ENCODE measurements around the gene WDR5.

WDR5 gene

DNA sequence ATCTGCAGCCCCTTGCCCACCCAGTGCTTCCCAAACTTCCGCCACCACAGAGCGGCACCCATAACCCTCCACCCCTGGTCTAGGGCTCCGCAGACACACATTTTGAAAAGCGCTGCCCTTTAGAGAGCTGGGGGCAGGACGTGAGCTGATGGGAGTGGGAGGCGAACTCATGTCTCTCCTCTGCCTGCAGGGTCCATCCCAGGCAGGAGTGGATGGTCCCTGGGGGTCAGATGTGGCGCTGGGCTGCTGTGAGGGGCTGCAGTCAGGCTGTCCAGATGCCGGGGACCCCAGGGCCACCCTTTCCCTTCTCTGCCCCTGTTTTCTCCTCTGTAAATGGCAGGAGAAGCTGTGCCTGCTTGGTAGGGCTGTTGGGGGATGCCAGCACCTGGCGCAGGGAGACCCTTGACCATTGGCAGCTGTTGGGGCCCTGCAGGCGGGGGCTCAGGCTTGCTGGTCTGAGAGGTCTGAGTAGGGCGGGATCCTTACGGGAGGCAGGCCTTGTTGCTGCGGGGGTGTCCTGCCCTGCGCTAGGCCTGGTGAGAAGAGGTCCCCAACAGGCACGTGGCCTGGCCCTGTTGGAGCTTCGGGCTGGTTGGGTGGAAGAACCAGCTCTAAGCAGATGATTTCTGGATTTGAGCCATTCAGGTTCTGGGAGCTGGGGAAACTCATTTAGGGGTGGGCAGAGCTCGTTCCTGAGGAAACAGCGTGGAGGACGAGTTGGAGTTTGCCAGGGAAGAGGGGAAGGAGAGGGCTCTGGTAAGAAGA is 38.8 kb downstream of the WDR5 start:
- DNase-seq = no peak

DNA sequence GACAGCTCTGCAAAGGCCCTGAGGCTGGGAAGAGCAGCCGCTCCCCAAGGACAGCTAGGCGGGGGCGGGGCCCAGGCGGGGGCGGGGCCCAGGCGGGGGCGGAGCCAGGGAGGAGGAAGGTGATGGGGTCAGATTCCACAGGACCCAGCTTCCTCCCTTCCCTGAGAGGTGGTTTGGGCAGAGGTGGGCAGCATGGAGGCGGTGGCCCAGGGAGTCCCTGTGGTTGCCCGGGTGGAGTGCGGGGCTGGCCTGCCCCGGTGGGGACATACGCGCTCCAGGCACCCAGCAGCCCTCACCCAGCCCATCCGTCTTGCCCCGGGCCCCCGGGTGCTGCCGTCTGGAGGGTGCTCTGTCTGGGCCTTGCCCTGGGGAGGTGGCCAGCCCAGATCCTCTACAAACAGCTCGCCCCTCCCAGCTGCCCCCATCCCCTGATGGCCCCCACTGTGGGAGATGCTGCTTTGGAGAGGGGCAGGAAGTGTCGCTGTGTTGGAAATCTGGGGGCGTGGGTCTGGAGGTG is 39.5 kb downstream of the WDR5 start:
- DNase-seq = no peak

DNA sequence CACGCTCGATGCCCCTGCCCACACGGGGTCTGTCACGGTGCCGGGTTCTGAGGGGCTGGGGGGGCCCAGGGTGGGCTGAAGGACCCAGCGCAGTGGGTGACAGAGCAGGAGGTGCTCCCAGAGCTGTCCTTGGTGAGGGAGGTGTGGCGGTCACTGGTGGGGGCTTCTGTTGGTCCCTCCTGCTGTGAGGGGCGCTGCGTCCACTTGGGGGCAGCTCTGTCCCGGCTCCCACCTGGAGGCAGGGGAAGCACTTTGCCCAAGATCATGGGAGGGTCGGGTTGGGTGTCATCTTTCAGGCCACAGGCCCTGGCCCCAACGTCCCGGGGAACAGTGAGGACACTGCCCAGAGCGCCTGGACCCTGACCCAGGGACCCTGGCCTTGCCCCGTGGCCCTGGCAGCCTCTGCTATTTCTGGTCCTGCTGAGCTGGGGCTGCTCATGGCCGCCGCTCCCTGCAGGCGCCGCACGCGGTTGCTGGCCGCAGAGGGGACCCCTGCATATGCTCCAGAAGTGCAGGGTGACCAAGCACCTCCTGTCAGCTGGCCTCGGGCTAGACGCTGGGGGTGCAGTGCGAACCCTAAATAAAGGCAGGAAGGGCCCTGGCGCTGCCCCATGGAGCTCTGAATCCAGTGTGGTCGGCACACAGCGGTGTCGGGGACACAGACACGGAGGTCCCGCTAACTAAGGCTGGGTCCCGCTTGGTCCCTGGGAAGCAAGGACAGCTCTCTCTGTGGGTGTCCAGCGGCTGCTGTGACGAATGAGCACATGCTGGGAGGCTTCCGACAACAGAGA is 40.1 kb downstream of the WDR5 start:
- no peak for DNase-seq

DNA sequence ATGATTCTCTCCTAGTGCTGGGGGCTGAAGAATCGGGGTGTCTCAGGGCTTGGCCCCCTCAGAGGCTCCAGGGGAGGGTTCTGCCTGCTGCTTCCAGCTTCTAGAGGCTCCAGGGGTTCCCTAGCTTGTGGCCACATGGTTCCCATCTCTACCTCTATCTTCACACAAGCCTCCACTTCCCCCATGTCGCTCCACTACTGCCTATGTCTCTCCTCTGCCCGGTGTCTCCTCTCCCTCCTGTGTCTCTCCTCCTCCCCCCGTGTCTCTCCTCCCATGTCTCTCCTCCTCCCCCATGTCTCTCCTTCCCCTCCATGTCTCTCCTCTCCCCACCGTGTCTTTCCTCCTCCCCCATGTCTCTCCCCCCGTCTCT is 40.7 kb downstream of the WDR5 start:
- no peak for DNase-seq

DNA sequence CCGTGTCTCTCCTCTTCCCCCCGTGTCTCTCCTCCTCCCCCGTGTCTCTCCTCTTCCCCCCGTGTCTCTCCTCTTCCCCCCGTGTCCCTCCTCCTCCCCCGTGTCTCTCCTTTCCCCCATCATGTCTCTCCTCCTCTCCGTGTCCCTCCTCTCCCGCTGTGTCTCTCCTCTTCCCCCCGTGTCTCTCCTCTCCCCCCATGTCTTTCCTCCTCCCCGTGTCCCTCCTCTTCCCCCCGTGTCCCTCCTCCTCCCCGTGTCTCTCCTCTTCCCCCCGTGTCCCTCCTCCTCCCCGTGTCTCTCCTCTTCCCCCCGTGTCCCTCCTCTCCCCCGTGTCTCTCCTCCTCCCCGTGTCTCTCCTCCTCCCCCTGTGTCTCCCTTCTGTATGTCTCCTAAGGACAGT is 41.3 kb downstream of the WDR5 start:
- no peak for DNase-seq

DNA sequence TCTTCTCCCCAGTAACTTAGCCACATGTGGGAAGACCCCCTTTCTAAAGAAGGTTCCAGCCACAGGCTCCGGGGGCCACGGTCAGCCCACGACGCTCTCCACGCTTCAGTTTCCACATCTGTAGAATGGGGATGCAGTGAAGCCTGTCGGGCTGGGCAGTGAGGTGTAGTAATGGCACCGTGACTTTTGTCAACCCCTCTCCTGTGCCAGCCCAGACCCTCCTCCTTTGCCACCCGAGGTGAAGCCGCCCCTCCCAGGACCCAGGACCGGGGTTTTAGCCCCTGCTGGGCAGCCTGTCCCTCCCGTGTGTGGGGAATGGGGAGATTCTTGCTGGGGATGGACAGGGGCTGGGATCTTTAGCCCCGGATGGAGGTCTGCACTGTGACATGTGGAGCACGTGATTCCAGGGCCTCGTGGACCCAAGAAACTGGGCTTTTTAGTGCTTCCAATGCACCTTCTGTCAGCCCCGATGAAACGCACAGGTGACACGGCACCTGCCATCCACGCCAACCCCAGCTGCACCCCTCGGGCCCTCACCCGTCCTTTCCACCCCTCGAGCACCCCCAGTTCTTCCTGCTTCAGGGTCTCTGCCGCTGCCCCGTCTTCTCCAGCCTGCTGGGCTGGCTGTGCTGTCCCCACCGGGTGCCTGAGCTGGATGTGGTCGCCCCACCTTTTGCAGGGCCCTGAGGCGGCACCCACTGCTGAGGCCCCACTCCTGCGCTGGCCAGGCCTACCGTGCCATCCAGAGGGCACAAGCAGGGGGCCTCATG is 41.9 kb downstream of the WDR5 start:
- DNase-seq = no peak

DNA sequence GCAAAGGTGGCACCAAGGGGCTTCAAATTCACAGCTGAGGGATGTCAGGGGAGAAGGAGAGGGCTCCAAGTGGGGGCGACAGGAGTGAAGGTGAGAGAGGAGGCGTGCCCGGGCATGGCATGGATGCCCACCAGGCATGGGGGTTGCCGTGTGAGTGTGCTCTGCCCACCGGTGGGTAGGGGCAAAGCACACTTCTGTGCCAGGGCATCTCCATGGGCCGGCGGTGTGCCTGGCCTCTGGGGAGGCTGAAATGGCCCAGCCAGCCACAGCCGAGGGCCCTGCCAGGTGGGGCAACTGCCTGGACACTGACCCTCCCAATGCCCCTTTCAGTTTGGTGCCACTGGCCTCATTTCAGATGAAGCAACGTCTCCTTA is 42.5 kb downstream of the WDR5 start:
- DNase-seq = no peak

DNA sequence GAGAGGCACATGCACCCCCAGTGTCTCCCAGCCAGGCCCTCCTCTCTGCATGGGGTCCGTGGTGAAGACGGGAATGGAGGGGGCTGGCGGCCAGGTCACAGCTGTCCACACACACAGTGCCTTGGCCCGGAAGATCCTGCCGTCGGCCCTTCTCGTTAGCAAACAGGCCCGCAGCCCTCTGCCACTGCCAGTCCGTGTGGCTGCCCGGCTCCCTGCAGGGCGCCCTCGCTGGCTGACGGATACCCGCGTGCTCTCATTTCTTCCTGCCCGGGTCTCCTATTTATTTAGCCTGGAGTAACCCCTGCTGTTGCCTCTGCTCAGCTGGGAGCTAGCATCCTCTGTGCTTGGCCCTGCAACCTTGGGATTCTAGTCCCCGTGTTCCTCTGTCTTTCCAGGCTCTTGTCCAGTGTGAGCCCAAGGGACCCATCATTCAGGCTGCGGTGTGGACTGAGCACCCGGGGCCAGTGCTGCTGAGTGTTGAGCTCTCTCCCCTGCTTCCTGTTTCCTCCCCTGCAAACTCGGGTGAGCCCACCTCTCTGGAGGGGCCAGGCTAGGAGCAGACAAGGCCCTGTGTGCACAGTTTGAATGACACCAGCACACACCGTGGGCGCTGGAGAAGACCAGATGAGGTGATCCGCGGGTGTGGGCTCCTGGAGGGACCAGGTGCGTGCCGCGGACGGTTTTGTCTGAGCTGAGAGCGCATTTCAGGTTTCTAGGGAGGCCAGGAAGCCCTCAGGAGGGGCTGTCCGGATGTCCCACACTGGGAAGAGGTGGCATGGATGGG is 43.1 kb downstream of the WDR5 start:
- DNase-seq = no peak

DNA sequence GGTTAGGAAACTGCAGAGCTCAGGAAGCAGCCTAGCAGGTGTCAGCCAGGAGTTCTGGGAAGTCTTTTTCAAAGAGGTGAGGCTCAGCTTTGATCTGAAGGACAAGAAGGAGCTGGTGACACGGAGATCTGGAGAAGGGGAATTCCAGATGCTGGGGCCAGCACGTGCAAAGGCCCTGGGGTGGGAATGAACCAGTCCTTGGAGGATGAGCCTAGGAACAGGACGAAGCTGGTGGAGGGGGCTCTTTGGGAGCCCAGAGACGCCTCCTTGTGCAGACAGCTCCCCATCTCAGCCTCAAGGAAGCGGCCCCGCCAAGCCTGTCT is 43.7 kb downstream of the WDR5 start:
- no peak for DNase-seq

DNA sequence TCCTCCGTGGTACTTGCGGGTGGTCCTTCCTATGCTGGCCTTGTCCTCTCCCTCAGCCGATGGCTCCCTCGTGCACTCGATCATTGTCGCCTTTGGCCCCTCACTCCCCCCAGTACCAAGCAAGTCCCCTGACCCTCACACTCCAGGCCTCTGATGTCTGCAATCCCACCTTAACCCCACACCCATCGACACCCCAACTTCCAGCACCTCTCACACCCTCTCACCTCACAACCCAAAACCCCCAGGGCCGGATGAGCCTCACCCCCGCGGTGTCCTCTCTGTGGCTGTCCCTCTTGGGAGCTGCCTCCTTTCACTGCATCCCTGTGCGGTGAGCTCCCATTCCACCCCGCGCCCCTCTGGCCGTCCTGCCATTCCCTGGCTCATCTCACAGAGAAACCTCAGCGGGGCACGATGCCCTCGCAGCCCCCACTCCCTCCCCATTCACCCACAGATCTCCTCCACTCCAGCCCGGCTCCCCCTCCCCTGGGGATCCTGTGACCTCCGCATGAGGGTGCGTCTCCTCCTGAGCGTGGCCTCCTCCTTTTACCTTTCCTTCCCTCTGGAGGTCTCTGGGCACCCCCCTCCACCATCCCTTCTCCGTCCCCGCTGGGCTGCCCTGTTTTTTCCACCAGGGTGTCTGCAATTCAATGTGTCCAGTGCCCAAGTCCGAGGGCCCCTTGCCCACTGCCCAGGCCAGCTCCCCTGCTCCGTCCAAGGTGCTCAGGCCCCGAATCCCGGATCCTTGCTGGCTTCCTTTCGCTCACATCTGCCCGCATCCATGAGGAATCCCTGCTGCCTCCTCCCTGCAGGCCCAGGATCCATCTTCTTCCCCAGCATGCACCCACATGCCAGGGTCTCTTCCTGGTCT is 44.3 kb downstream of the WDR5 start:
- no peak for DNase-seq

DNA sequence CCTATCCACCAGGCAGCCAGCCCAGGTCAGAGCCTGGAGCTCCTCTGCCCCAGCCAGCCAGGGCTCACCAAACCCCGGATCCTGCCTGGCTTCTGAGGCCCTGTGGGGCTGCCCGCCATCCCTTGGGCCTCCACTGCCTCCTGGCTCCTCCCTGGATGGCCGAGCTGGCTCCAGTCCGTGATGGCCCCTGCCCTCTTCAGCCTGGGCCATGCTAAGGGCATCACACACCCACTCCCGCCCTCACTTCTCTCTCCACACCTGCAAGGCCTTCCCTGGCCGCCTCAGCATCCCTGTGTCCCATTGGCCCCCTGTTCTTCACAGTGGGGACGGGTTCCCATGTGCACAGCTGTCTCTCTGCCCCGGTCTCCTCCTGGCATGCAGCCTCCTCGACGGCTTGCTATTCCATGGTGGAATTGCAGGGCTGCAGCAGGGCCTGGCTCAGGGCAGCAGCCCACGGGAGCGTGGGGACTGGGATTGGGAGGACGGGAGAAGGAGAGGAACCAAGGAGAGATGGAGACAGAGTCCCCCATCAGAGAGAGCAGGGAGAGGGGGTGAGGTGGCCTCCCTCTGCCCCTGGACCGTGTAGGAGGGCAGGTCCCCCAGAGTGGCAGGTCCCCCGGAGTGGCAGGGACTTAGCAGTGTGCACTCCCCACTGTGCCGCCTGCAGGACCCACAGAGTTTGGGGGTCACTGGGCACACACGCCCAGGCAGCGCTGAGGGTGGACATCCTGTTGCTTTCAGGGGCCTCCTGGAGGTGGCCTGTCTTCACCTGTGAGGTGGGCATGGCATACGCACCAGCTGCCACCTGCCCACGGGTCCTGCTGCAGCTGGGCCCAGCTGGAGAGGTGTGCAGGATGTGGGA is 45.1 kb downstream of the WDR5 start:
- no peak for DNase-seq

DNA sequence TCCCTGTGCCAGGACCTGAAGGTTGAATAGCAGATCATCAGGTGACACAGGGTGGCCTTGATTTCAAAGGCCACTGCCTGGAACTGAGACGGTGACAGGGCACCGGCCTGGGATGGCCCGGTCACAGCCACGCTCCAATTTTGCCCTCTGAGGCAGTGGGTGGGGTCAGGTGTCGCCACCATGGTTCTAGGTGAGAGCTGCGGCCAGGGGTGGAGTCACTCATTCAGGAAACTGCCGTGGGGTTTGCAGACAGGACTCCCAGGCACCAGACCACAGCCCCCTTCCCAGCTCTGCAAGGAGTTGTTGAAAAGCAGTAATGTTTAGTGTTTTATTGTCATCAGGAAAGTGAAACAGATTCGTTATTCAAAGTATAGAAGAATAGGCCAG is 45.8 kb downstream of the WDR5 start:
- no peak for DNase-seq

DNA sequence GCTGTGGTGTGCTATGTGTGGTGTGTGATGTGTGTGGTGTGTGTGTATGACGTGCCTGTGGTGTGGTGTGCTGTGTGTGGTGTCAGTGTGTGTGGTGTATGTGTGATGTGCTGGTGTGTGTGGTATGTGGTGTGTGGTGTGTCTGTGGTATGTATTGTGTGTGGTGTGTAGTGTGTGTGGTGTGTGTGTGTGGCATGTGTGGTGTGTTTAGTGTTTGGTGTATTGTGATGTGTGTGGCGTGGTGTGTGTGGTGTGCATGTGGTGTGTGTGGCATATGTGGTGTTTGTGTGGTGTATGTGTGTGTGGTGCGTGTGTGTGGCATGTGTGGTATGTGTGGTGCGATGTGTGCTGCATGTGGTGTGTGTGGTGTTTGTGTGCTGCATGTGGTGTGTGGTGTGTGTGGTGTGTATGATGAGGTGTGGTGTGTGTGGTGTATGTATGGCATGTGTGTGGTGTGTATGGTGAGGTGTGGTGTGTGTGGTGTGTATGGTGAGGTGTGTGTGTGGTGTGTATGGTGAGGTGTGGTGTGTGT is 46.7 kb downstream of the WDR5 start:
- DNase-seq = no peak

DNA sequence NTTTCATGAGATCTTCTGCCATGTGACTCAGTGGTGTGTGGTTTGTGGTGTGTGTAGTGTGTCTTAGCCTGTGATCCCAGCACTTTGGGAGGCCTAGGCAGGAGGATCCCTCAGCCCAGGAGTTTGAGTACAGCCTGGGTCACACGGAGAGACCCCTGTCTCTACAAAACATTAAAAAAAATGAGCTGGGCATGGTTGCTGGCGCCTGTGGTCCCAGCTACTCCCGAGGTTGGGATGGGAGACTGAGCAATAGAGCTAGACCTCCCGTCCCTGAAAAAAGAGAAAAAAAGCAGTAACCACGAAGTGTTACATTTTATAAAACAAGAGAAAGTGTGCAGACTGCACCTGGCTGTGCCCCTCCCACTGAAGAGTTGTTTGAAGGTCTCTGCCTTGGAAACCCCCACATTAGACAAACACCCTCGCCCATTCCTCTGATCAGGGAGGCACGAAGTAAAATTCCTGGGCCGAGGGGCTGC is 49.7 kb downstream of the WDR5 start:
- no peak for DNase-seq

DNA sequence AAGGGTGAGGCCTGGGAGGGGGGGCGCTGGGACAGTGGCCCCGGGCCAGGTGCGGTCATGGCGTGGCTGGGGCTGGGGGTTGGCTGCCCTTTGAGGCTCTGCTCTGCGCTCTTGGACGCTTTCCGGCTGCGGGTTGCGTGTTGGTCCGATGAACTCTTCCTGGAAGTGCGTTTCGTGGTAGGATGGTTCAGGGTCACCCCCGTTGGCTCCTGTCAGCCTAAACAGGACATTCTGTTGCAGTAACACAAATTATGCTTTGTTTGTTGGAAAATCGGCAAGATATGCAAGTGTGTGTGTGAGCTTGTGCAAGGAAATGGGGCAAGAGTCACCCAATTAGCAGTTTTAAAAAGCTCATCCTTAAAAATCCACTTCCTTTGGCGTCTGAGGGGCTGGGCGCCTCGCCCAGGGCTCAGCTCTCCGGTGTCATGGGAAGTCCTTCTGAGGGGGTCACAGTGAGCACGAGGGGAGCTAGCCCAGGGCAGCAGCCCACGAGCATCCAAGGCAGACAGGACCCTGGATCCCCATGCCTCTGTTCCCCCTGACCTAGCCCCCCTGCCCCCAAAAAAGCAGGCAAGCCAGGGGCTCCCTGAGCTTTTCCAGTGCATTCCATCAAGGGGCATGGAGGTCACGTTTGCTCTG is 50.7 kb downstream of the WDR5 start:
- no peak for DNase-seq

DNA sequence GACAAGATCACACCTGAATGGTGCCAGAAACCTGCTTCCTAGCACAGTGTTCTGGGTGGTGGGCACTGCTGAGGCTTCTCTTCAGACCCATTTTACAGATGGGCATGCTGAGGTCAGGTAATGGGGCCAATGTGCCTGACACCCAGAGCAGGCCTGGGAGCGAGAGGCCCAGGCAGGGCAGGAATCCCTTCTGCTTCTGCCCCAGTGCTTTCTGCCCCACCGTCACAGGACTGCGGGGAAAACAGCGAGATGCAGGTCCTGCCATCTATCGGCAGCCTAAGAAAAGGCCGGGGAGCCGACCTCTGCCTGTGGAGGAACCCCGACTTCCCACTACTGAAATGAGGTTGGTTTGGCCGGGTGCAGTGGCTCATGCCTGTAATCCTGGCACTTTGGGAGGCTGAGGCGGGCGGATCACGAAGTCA is 51.2 kb downstream of the WDR5 start:
- DNase-seq = no peak

DNA sequence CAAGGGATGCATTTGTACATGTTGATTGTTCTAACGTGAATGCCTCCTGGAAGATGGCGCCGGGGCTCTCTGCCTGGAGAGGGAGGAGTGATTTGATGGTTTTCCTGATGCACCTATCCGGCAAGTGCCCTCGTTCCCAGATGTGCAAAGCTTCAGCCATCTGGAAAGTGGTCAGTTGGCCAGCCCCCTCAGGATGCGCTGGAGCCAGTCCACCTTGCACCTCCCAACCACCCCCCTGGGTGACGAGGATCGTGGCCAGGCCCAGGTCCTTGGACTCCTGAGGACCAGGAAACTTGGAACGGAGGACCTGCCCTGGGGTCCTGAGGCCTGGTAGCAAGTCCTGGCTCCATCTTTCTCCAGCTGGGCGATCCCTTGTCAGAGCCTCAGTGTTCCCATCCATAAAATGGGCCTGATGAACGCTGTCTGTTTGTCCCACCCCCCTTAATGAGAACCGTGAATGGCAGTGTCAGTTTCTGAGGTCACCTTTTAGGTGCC is 52.1 kb downstream of the WDR5 start:
- no peak for DNase-seq

DNA sequence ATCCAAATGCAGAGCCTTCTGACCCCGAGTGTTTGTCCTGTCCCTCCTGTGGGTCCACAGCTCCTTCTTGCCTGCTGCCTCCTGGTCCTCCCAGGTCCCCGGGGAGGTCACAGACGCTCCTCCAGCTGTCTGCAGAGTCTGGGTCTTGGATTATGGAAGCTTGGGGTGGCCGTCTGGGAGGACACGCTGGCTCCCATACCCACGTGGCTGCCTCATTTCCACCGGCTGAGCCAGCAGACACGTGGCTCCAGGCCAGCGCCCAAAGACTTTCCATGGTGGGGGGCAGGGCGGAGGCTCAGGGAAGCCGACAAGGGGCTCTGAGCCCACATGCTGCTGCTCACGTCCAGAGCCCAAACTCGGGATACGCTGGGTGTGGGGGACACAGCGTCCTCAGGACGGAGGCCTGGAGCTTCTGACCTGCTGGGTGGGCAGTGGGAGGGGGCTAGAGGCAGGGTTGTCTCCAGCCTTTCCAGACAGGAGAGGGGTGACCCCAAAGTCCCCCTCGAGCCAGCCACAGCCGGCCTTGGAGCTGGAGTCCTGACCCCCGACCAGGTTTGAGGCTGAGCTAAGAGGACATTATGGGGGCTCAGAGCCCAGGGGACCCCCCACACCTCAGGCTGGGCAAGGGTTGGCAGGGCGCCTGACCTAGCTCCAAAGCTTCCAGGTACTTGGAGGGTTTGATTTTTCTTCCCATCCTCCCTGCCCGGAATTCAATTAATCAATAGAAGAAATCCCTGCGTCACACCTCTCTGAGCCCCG is 52.7 kb downstream of the WDR5 start:
- no peak for DNase-seq

DNA sequence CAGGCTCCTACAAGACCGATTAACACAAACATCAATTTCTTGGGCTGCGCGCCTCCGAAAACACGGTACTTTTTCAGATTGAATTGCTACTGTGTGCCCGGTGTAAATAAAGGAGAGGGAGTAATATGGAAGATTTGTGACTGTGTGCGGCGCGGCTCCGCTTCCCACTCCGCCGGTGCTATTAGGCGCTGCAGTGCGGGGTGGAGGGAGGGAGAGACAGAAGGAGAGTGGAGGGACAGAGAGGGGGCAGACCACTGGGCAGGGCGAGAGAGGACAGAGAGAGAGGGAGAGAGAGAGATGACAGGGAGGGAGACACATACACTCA is 53.2 kb downstream of the WDR5 start:
- DNase-seq = no peak

All from T1000 (cell line).